ENCODE results near the gene DNASE1L3. TPM values are rescaled to one million over a fixed set of nuclear protein-coding genes. Genes with fewer than 3 reads are reported as not detected.

DNASE1L3 gene
- total RNA-seq, 2 donors from 2014 or later, result 2.3 to 3.8 TPM

GRCh38 chr3:58188173-58188564 lies 22.6 kb downstream of the DNASE1L3 start:
- no peaks in the 10 kb centered on the region for H3K27me3 ChIP-seq (replicated peaks; ENCODE audit: insufficient read depth)

GRCh38 chr3:58184982-58185360 lies 25.8 kb downstream of the DNASE1L3 start:
- DNase-seq (ENCODE audit: low spot score) (no peak), ATAC-seq (ENCODE audit: insufficient number of reproducible peaks, low FRiP score, low read depth) (no peak)
- Histone ChIP-seq H3K36me3 (no peaks in the 10 kb centered on the region), H3K4me1 (ENCODE audit: control insufficient read depth in 1 of 2, low read depth in 2 of 2) (no peaks in the 10 kb centered on the region), H3K27me3 (replicated peaks; ENCODE audit: insufficient read depth) (no peaks in the 10 kb centered on the region), H3K27ac (no peak overlapping the region), H3K4me3 (no peak overlapping the region), H3K9me3 (no peaks in the 10 kb centered on the region)
- TF ChIP-seq, protein P1, sequence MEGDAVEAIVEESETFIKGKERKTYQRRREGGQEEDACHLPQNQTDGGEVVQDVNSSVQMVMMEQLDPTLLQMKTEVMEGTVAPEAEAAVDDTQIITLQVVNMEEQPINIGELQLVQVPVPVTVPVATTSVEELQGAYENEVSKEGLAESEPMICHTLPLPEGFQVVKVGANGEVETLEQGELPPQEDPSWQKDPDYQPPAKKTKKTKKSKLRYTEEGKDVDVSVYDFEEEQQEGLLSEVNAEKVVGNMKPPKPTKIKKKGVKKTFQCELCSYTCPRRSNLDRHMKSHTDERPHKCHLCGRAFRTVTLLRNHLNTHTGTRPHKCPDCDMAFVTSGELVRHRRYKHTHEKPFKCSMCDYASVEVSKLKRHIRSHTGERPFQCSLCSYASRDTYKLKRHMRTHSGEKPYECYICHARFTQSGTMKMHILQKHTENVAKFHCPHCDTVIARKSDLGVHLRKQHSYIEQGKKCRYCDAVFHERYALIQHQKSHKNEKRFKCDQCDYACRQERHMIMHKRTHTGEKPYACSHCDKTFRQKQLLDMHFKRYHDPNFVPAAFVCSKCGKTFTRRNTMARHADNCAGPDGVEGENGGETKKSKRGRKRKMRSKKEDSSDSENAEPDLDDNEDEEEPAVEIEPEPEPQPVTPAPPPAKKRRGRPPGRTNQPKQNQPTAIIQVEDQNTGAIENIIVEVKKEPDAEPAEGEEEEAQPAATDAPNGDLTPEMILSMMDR (IDR thresholded peaks at IDR 0.05), result no peak

More at GRCh38 chr3:58188173-58188564, 22.6 kb downstream of the DNASE1L3 start:
- Histone ChIP-seq H3K4me3 (no peak overlapping the region), H3K27ac (no peak overlapping the region), H3K36me3 (no peaks in the 10 kb centered on the region), H3K4me1 (ENCODE audit: control insufficient read depth in 1 of 2, low read depth in 2 of 2) (no peaks in the 10 kb centered on the region), H3K9me3 (no peaks in the 10 kb centered on the region)
- DNase-seq (ENCODE audit: low spot score), result no peak
- TF ChIP-seq, protein P1 (IDR thresholded peaks at IDR 0.05), result no peak
- ATAC-seq (ENCODE audit: insufficient number of reproducible peaks, low FRiP score, low read depth), result no peak

DNA sequence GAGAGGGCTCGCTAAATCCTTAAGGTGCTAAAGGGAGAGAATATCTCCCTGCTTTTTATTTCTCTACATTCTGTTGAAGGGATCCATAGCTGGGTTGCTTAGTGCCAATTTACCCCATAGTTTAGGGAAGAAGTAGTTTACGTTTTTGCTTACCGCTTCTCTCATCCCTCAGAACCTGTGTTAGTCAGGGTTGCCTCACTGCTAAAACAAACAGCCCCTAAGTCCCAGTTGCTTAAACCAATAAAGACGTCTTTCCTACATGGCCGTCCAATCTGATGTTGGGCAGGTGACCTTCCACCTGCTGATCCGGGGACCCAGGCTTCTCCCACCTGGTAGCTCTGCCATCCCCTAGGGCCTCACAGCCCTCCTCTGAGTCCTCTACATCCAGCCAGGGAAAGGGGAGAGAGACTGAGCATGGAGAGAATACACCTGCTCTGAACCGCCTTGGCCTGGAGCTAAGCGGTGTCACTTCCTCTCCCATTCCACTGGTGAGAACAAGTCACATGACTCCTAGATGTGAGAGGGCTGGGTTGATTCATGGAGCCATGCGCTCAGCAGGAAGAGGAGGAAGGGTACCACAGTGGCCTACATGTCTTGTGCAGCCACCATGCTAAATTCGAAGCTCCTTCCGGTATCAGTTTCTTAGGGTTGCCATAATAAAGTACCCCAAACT lies 26.3 kb downstream of the DNASE1L3 start:
- DNase-seq (ENCODE audit: low spot score), result no peak
- TF ChIP-seq, protein P1 (IDR thresholded peaks at IDR 0.05), result no peak
- no peaks in the 10 kb centered on the region for H3K27me3 ChIP-seq (replicated peaks; ENCODE audit: insufficient read depth)
- no peak overlapping the region for H3K4me3 ChIP-seq
- no peaks in the 10 kb centered on the region for H3K4me1 ChIP-seq (ENCODE audit: control insufficient read depth in 1 of 2, low read depth in 2 of 2)
- no peaks in the 10 kb centered on the region for H3K9me3 ChIP-seq
- H3K36me3 ChIP-seq, result no peaks in the 10 kb centered on the region
- no peak overlapping the region for H3K27ac ChIP-seq
- ATAC-seq (ENCODE audit: insufficient number of reproducible peaks, low FRiP score, low read depth), result no peak

DNA sequence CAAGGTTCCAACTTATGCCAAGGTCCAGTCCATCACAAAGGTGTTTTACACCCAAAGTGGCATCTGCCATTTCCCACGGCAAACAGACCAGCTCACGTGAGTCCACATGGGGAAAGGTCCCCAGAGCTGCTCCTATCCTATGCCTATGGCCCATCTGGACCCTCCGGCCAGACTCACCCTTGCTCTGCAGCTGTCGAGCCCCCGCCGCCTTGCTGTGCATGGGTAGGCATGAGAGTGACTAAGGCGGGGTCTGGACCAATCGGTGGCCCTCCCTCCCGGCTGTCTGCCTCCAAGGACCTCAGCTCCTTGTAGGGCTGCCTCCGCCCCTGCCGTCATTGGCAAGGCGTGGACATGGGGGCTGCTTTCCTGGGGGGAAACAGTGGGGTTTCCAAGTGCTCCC lies 26.9 kb downstream of the DNASE1L3 start:
- Histone ChIP-seq H3K9me3 (no peaks in the 10 kb centered on the region), H3K27ac (no peak overlapping the region), H3K27me3 (replicated peaks; ENCODE audit: insufficient read depth) (no peaks in the 10 kb centered on the region), H3K4me1 (ENCODE audit: control insufficient read depth in 1 of 2, low read depth in 2 of 2) (no peaks in the 10 kb centered on the region), H3K4me3 (no peak overlapping the region), H3K36me3 (no peaks in the 10 kb centered on the region)
- ATAC-seq (ENCODE audit: insufficient number of reproducible peaks, low FRiP score, low read depth) (no peak), DNase-seq (ENCODE audit: low spot score) (no peak)
- TF ChIP-seq, protein P1 (IDR thresholded peaks at IDR 0.05), result no peak

DNA sequence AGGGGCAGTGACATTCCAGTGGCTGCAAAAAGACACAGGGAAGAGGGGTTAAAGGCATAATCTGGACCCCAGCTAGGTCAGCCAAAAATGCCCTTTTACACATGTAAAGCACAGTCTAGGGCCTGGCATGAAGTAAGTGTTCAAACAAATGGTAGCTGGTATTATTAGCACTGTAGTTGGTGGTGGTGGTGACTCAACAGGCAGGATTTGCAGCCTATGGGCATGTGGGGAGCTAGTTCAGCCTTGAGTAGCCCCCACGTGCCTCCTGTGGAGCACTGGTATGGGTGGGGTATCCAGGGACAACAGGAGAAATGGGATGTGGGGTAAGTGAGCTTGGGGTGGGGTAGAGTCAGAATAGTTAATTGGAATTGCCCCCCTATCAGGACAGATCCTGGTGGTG lies 27.6 kb downstream of the DNASE1L3 start:
- Histone ChIP-seq H3K36me3 (no peaks in the 10 kb centered on the region), H3K4me3 (no peak overlapping the region), H3K27ac (no peak overlapping the region), H3K27me3 (replicated peaks; ENCODE audit: insufficient read depth) (no peaks in the 10 kb centered on the region), H3K4me1 (ENCODE audit: control insufficient read depth in 1 of 2, low read depth in 2 of 2) (peaks cover 2 to 3% of the 10 kb centered on the region in 2 donors), H3K9me3 (no peaks in the 10 kb centered on the region)
- no peak for DNase-seq (ENCODE audit: low spot score)
- TF ChIP-seq, protein P1 (IDR thresholded peaks at IDR 0.05), result no peak
- no peak for ATAC-seq (ENCODE audit: insufficient number of reproducible peaks, low FRiP score, low read depth)
